Fibroblast of the conjunctiva (primary cell): ENCODE measurements around the gene ORM2.
"Not testable (repeated sequence)": the region's sequence is repeated elsewhere in the genome, so short reads cannot be mapped to it uniquely, and the experiment has no call there.

Source experiments
- DNase-seq: peaks from one replicate; pipeline ENCODE4 v3.0.0-alpha.2; 2010; ENCODE audit warnings: low read depth

The ORM2 gene

GRCh38 chr9:114332474-114333040 is 2.9 kb downstream of the ORM2 start:
- DNase-seq = not testable (repeated sequence)

- DNase-seq = not testable (repeated sequence)
Observed at GRCh38 chr9:114333718-114334117, 4.0 kb downstream of the ORM2 start.

GRCh38 chr9:114334490-114334889 is 4.8 kb downstream of the ORM2 start:
- no peak for DNase-seq

GRCh38 chr9:114335745-114336144 is 6.1 kb downstream of the ORM2 start:
- DNase-seq = no peak

- no peak for DNase-seq
Observed at GRCh38 chr9:114336157-114336556, 6.5 kb downstream of the ORM2 start.

- no peak for DNase-seq
Observed at GRCh38 chr9:114336699-114337395, 7.2 kb downstream of the ORM2 start.

- DNase-seq = no peak
Observed at GRCh38 chr9:114338187-114338586, 8.5 kb downstream of the ORM2 start.

GRCh38 chr9:114339130-114339908 is 9.7 kb downstream of the ORM2 start:
- no peak for DNase-seq

- no peak for DNase-seq
Observed at GRCh38 chr9:114341152-114341830, 11.6 kb downstream of the ORM2 start.

- no peak for DNase-seq
Observed at GRCh38 chr9:114341991-114342390, 12.3 kb downstream of the ORM2 start.

- DNase-seq = no peak
Observed at GRCh38 chr9:114342755-114343440, 13.2 kb downstream of the ORM2 start.

- DNase-seq = no peak
Observed at GRCh38 chr9:114343471-114344187, 14.0 kb downstream of the ORM2 start.

GRCh38 chr9:114344188-114344566 is 14.5 kb downstream of the ORM2 start:
- DNase-seq = no peak

- no peak for DNase-seq
Observed at GRCh38 chr9:114344692-114345091, 15.0 kb downstream of the ORM2 start.

- no peak for DNase-seq
Observed at GRCh38 chr9:114345493-114346065, 15.9 kb downstream of the ORM2 start.

GRCh38 chr9:114346146-114346545 is 16.5 kb downstream of the ORM2 start:
- DNase-seq = no peak

- DNase-seq = no peak
Observed at GRCh38 chr9:114347675-114348074, 18.0 kb downstream of the ORM2 start.

GRCh38 chr9:114348261-114348905 is 18.7 kb downstream of the ORM2 start:
- no peak for DNase-seq

GRCh38 chr9:114348906-114349482 is 19.3 kb downstream of the ORM2 start:
- DNase-seq = peak; percentile 97
